Endothelial cell of umbilical vein (primary cell): ENCODE data around the gene CAMLG. TPM values are rescaled to one million over a fixed set of nuclear protein-coding genes. Genes with fewer than 3 reads are reported as not detected.

ENCODE experiments used
- BruUV-seq: library from RNA; stranded (reverse); fragments of 400-500 nt; replicated peaks from 2 replicates; lab custom pipeline; 2021; lab: Mats Ljungman, UMichigan
- CTCF ChIA-PET: fragments of 300-600, 350-600 bp; sonication (Branson Sonifier 250); formaldehyde crosslinking; loops from one replicate; lab custom pipeline; 2021; ENCODE audit warnings: antibody characterized with exemption, inconsistent platforms; lab: Charles Lee
- POLR2A ChIA-PET: fragments of 300-600, 350-600 bp; sonication (Branson Sonifier 250); formaldehyde crosslinking; loops from one replicate; lab custom pipeline; 2021; ENCODE audit warnings: antibody characterized with exemption, inconsistent platforms; lab: Charles Lee
- DNase-seq: peaks from one replicate; pipeline ENCODE4 v3.0.0-alpha.2; 2011; ENCODE audit warnings: low read depth, low spot score
- FAIRE-seq: peaks from 2 replicates; lab custom pipeline; 2011; peaks lifted over from hg19 to GRCh38; lab: Jason Lieb, UNC
- H2AFZ ChIP-seq: 2 replicates; pipeline ENCODE4 v1.6.0; 2012; ENCODE audit warnings: low read depth, low read length, control low read depth, inconsistent platforms
- H3K27ac ChIP-seq: 2 replicates; pipeline ENCODE4 v1.5.1; 2011; ENCODE audit warnings: low read depth, mild to moderate bottlenecking, control low read depth, low read length, moderate library complexity; ENCODE audit not compliant: insufficient read depth
- H3K27me3 ChIP-seq, 2 experiments: 2 replicates each; pipeline versions ENCODE4 v1.6.0 to v1.6.1; 2011; ENCODE audit warnings: low read length in 2 of 2, mixed read lengths in 1 of 2; ENCODE audit not compliant: control insufficient read depth in 2 of 2, insufficient read depth in 2 of 2
- H3K36me3 ChIP-seq, 2 experiments: 2 replicates in 1 of 2; 3 replicates in 1 of 2; pipeline ENCODE4 v1.5.1; 2011; ENCODE audit warnings: low read length in 2 of 2, mild to moderate bottlenecking in 1 of 2, moderate library complexity in 1 of 2; ENCODE audit not compliant: control insufficient read depth in 2 of 2, insufficient read depth in 2 of 2; ENCODE audit errors: extremely low read depth in 1 of 2
- H3K4me1 ChIP-seq: 3 replicates; pipeline ENCODE4 v1.5.1; 2011; ENCODE audit warnings: mild to moderate bottlenecking, low read length; ENCODE audit not compliant: control insufficient read depth, insufficient read depth; ENCODE audit errors: extremely low read depth
- H3K4me2 ChIP-seq: 2 replicates; pipeline ENCODE4 v1.6.1; 2011; ENCODE audit warnings: low read length, control low read depth, mixed read lengths; ENCODE audit not compliant: insufficient read depth
- H3K4me3 ChIP-seq, 3 experiments: fragments of 200-600 bp in 1 of 3; sonication (generic), shearing (Covaris generic) in 1 of 3; replicated peaks in 1 of 3; 2 replicates each; pipeline ENCODE4 v1.5.1; 2011 to 2016; ENCODE audit warnings: control low read depth in 3 of 3, low read length in 3 of 3, mild to moderate bottlenecking in 2 of 3, inconsistent platforms in 1 of 3, low read depth in 1 of 3, moderate library complexity in 1 of 3; ENCODE audit not compliant: insufficient read depth in 1 of 3
- H3K79me2 ChIP-seq: 2 replicates; pipeline ENCODE4 v1.6.0; 2012; ENCODE audit warnings: low read length, inconsistent platforms; ENCODE audit not compliant: control insufficient read depth, insufficient read depth
- H3K9ac ChIP-seq: replicated peaks from 2 replicates; pipeline ENCODE3; 2011; ENCODE audit warnings: low read length, control low read depth; ENCODE audit not compliant: insufficient read depth; ENCODE audit errors: extremely low read depth
- H3K9me1 ChIP-seq: replicated peaks from 3 replicates; pipeline ENCODE4 v1.6.0; 2011; ENCODE audit warnings: mild to moderate bottlenecking, low read length; ENCODE audit not compliant: control insufficient read depth, insufficient read depth; ENCODE audit errors: extremely low read depth
- H3K9me3 ChIP-seq: replicated peaks from 2 replicates; pipeline ENCODE4 v1.5.1; 2012; ENCODE audit warnings: low read length, inconsistent platforms; ENCODE audit not compliant: control insufficient read depth, insufficient read depth
- H4K20me1 ChIP-seq: replicated peaks from 2 replicates; pipeline ENCODE3; 2011; ENCODE audit warnings: mild to moderate bottlenecking, low read length; ENCODE audit not compliant: control insufficient read depth, insufficient read depth; ENCODE audit errors: extremely low read depth
- CTCF ChIP-seq, 2 donors: IDR thresholded peaks; 1 replicate in 1 of 2; 2 replicates in 1 of 2; pipeline ENCODE4 v1.5.1; 2011; ENCODE audit warnings: low read length in 2 of 2, mild to moderate bottlenecking in 2 of 2, moderate library complexity in 2 of 2, control low read depth in 1 of 2, inconsistent platforms in 1 of 2, low read depth in 1 of 2; ENCODE audit not compliant: insufficient read depth in 1 of 2; ENCODE audit errors: extremely low read depth in 1 of 2
- EZH2 ChIP-seq: IDR thresholded peaks from 2 replicates; pipeline ENCODE4 v1.6.1; 2012; ENCODE audit warnings: borderline replicate concordance, low read depth, mild to moderate bottlenecking, moderate library complexity, low read length, inconsistent platforms; ENCODE audit not compliant: severe bottlenecking
- FOS ChIP-seq: IDR thresholded peaks from 2 replicates; pipeline ENCODE4 v1.6.1; 2011; ENCODE audit warnings: mild to moderate bottlenecking, low read length, moderate library complexity, borderline replicate concordance; ENCODE audit not compliant: insufficient read depth
- GATA2 ChIP-seq: IDR thresholded peaks from 2 replicates; pipeline ENCODE4 v1.7.0; 2011; ENCODE audit warnings: low read depth, mild to moderate bottlenecking, moderate library complexity, mixed read lengths, low read length; ENCODE audit not compliant: insufficient read length, insufficient read depth
- JUN ChIP-seq: IDR thresholded peaks from 2 replicates; pipeline ENCODE4 v1.6.1; 2011; ENCODE audit warnings: borderline replicate concordance, low read depth; ENCODE audit not compliant: insufficient read length, insufficient read depth
- MAX ChIP-seq: IDR thresholded peaks from 2 replicates; pipeline ENCODE4 v1.6.1; 2011; ENCODE audit not compliant: insufficient read depth, insufficient read length
- MYC ChIP-seq: IDR thresholded peaks from one replicate; pipeline ENCODE4 v1.6.1; 2011; ENCODE audit warnings: mild to moderate bottlenecking, low read depth, low read length
- POLR2A ChIP-seq: IDR thresholded peaks from 2 replicates; pipeline ENCODE4 v1.6.1; 2012; ENCODE audit warnings: low read depth, mild to moderate bottlenecking, control low read depth, low read length
- POLR2AphosphoS5 ChIP-seq: IDR thresholded peaks from 2 replicates; pipeline ENCODE4 v1.6.1; 2012; ENCODE audit warnings: low read depth, mild to moderate bottlenecking, control low read depth, low read length, moderate library complexity; ENCODE audit not compliant: insufficient read depth
- dilution Hi-C: fragments of 300-500 bp; cut with MboI; formaldehyde crosslinking; loops from one replicate; pipeline ENCODE4 v1.15.0; 2019; ENCODE audit warnings: low sequenced_read_pairs; ENCODE audit not compliant: extremely low pct_ligation_motif_present
- intact Hi-C: fragments of 100-400 bp; cut with micrococcal nuclease; formaldehyde crosslinking; loops from one replicate; pipeline ENCODE4 v1.10.0; 2022
- polyA plus RNA-seq, 4 experiments: library from polyadenylated mRNA; depleted of rRNA in 3 of 4; stranded (reverse) in 3 of 4; unstranded in 1 of 4; fragments of >200 nt; gene quantifications; 2 replicates each; pipeline versions ENCODE4 v1.2.1 to v1.2.3, GENCODE V29; 2011 to 2012; ENCODE audit warnings: missing spikeins in 1 of 4
- total RNA-seq: library from RNA; stranded (reverse); gene quantifications from 2 replicates; pipeline ENCODE4 v1.2.3, GENCODE V29; 2021

CAMLG gene
- total and polyA plus RNA-seq, 2 donors (not counting 3 experiments of a cell fraction or from before 2014, with no cell fraction given) = 14.7 to 33.3 TPM

GRCh38 chr5:134732819-134733218 is 5.5 kb upstream of the CAMLG start:
- TF ChIP-seq POLR2A (no peak), JUN (no peak), FOS (no peak), MAX (no peak), MYC (no peak), GATA2 (no peak), EZH2 (no peak), POLR2AphosphoS5 (no peak), CTCF (IDR thresholded peaks at IDR 0.05; ENCODE audit: extremely low read depth in 1 of 2, insufficient read depth in 1 of 2, low read depth in 1 of 2, low read length in 2 of 2) (no peak)
- Histone ChIP-seq H3K27ac (no peak overlapping the region), H4K20me1 (no peaks in the 10 kb centered on the region), H3K27me3 (no peaks in the 10 kb centered on the region), H3K9me1 (no peaks in the 10 kb centered on the region), H3K4me2 (no peak overlapping the region), H2AFZ (no peak overlapping the region), H3K4me1 (no peaks in the 10 kb centered on the region), H3K9ac (no peak overlapping the region), H3K4me3 (no peak overlapping the region), H3K36me3 (no peaks in the 10 kb centered on the region), H3K79me2 (no peaks in the 10 kb centered on the region), H3K9me3 (no peaks in the 10 kb centered on the region)
- ChIA-PET CTCF (interaction anchor here (3.7 kb wide), 1 partner anchor 172 kb away, joined by 13 read pairs; the partner anchor contains the start of gene PCBD2), POLR2A (interaction anchor here (0.6 kb wide), 1 partner anchor 23 kb away, joined by 4 read pairs; no protein-coding TSS in a partner anchor)
- FAIRE-seq (no peak), DNase-seq (no peak)
- intact Hi-C loops = no loop called here
- BruUV-seq = no TSS peak
- dilution Hi-C loops = no loop called here
